ENCODE measurements around the gene TAAR1. TPM values are rescaled to one million over a fixed set of nuclear protein-coding genes. Genes with fewer than 3 reads are reported as not detected.
A peak's percentile ranks its signal among the peaks of the same experiment; 100 is the strongest.
"Not testable (repeated sequence)": the region's sequence is repeated elsewhere in the genome, so short reads cannot be mapped to it uniquely, and the experiment has no call there.

TAAR1 gene
- total RNA-seq, 2 experiments from 2014 or later = not detected

- Mint-ChIP-seq H3K36me3 (no peaks in the 10 kb centered on the region), H3K4me1 (peaks cover 7% of the 10 kb centered on the region), H3K27me3 (peaks cover 19% of the 10 kb centered on the region), H3K27ac (no peak overlapping the region), H3K4me3 (no peak overlapping the region), H3K9me3 (ENCODE audit: low read depth) (no peaks in the 10 kb centered on the region)
- CTCF ChIA-PET = interaction anchor here (1.0 to 1.3 kb wide), 2 partner anchors 19 to 22 kb away, joined by 3 read pairs; no protein-coding TSS in a partner anchor
- peak; percentile 80 for ATAC-seq
- DNase-seq = peak; percentile 67
These were observed 10.6 kb downstream of the TAAR1 start for GRCh38 chr6:132648356-132648755.

DNA sequence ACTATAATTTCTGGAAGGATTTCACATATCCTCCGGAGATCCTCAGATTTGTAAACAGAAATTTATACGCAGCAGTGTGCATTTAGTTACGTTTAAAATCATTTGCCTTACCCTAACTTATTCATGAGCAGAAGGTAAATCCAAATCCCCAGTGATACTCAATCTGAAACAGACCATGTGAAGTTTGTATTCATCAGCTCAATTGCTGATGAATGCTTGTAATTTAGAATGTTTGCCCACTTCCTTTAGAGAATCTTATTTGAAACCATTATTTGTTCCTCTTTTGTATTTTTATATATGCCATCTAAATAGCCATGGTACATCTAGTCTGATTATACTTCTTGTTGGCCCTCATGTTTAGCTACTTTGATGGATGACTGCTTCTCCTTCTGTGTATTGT is 15.4 kb downstream of the TAAR1 start:
- no peak for DNase-seq
- no peak for ATAC-seq
- peaks cover 6% of the 10 kb centered on the region for H3K4me1 Mint-ChIP-seq
- H3K36me3 Mint-ChIP-seq = no peaks in the 10 kb centered on the region
- CTCF ChIA-PET = no interaction called here
- H3K4me3 Mint-ChIP-seq = no peak overlapping the region
- H3K27ac Mint-ChIP-seq = no peak overlapping the region
- H3K27me3 Mint-ChIP-seq = peaks cover 40% of the 10 kb centered on the region
- no peaks in the 10 kb centered on the region for H3K9me3 Mint-ChIP-seq (ENCODE audit: low read depth)

DNA sequence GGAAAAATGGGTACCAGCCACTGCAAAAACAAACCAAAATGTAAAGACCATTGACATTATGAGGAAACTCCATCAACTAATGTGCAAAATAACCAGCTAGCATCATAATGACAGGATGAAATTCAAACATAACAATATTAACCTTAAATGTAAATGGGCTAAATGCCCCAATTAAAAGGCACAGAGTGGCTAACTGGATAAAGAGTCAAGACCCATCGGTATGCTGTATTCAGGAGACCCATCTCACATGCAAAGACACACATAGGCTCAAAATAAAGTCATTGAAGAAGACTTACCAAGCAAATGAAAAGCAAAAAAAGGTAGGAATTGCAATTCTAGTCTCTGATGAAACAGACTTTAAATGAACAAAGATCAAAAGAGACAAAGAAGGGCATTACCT is 21.8 kb downstream of the TAAR1 start:
- H3K36me3 Mint-ChIP-seq; H3K9me3 Mint-ChIP-seq (ENCODE audit: low read depth); DNase-seq; H3K27ac Mint-ChIP-seq; CTCF ChIA-PET; H3K4me1 Mint-ChIP-seq; H3K4me3 Mint-ChIP-seq; ATAC-seq: not testable (repeated sequence)
- peaks cover 56% of the 10 kb centered on the region for H3K27me3 Mint-ChIP-seq

GRCh38 chr6:132635906-132636305 is 23.1 kb downstream of the TAAR1 start:
- DNase-seq; CTCF ChIA-PET; H3K27ac Mint-ChIP-seq; H3K36me3 Mint-ChIP-seq; H3K4me3 Mint-ChIP-seq; H3K4me1 Mint-ChIP-seq; ATAC-seq; H3K9me3 Mint-ChIP-seq (ENCODE audit: low read depth): not testable (repeated sequence)
- peaks cover 57% of the 10 kb centered on the region for H3K27me3 Mint-ChIP-seq

DNA sequence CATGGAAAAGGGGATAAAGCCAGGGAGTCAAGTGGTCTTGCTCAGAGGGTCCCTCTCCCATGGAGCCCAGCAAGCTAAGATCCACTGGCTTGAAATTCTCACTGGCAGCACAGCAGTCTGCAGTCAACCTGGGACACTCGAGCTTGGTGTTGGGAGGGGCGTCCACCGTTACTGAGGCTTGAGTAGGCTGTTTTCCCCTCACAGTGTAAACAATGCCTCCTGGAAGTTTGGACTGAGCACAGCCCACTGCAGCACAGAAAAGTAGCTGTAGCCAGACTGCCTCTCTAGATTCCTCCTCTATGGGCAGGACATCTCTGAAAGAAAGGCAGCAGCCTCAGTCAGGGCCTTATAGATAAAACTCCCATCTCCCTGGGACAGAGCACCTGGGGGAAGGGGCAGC is 23.7 kb downstream of the TAAR1 start:
- CTCF ChIA-PET; DNase-seq; H3K36me3 Mint-ChIP-seq; H3K4me1 Mint-ChIP-seq; H3K9me3 Mint-ChIP-seq (ENCODE audit: low read depth); ATAC-seq; H3K27ac Mint-ChIP-seq; H3K4me3 Mint-ChIP-seq: not testable (repeated sequence)
- peaks cover 56% of the 10 kb centered on the region for H3K27me3 Mint-ChIP-seq

DNA sequence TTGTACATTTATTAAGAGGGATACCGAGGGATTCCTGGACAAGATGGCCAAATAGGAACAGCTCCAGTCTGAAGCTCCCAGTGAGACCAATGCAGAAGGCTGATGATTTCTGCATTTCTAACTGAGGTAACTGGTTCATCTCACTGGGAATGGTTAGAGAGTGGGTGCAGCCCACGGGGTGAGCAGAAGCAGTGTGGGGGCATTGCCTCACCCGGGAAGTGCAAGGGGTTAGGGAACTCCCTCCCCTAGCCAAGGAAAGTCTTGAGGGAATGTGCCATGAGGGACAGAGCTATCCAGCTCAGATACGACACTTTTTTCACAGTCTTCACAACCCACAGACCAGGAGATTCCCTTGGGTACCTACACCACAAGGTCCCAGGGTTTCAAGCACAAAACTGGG is 24.2 kb downstream of the TAAR1 start:
- no peaks in the 10 kb centered on the region for H3K9me3 Mint-ChIP-seq (ENCODE audit: low read depth)
- no peak for DNase-seq
- peaks cover 53% of the 10 kb centered on the region for H3K27me3 Mint-ChIP-seq
- H3K27ac Mint-ChIP-seq = no peak overlapping the region
- ATAC-seq = no peak
- H3K36me3 Mint-ChIP-seq = no peaks in the 10 kb centered on the region
- CTCF ChIA-PET = interaction anchor here (0.9 to 1.7 kb wide), 2 partner anchors 10 to 17 kb away, joined by 3 read pairs; no protein-coding TSS in a partner anchor
- no peaks in the 10 kb centered on the region for H3K4me1 Mint-ChIP-seq
- no peak overlapping the region for H3K4me3 Mint-ChIP-seq

DNA sequence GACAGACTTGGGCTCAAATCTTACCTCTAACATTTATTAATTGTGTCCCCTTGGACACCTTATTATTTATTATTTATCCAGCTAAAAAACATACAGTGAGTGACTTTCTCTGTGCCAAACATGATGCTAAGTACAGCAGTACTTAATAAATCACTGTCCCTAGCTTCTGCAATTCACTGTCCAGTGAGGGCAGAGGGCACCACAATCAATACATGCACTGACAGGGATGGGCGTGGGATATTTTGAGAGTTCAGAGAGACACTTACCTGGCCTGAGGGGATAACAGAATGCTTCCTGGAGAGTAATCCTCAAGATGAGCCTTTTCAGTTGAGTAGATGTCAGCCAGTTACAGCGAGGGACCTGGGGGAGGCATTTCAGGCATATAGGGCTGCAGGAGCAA is 25.6 kb downstream of the TAAR1 start:
- no peak for DNase-seq
- no peak overlapping the region for H3K27ac Mint-ChIP-seq
- H3K9me3 Mint-ChIP-seq (ENCODE audit: low read depth) = no peaks in the 10 kb centered on the region
- ATAC-seq = no peak
- CTCF ChIA-PET = interaction anchor here (0.7 to 1.7 kb wide), 2 partner anchors 19 to 37 kb away, joined by 3 read pairs; no protein-coding TSS in a partner anchor
- no peaks in the 10 kb centered on the region for H3K4me1 Mint-ChIP-seq
- H3K36me3 Mint-ChIP-seq = no peaks in the 10 kb centered on the region
- H3K27me3 Mint-ChIP-seq = peaks cover 52% of the 10 kb centered on the region
- H3K4me3 Mint-ChIP-seq = no peak overlapping the region

DNA sequence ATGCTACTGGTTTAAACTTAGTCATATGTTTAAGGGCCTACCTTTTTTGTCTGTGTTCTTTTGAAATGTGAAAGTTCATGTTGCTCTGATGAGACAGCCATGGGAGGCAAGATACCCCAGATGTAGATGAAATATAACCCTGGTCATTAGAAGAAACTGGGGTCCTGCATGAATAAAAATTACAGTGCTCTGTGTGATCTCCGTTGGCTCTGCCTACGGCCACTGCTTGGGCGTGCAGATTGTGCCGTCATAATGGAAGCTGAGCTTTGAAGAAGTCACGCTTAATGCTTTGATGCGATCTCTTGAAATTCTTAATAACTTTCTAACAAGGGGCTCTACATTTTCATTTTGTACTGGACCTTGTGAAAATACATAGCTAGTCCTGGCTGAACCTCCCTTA is 34.8 kb downstream of the TAAR1 start, which contains the start of gene TAAR2:
Gene TAAR2 (minus strand): TSS at position 101 of the 400 bp plus-strand sequence. CDS start 0 bp downstream, at position 101.
- H3K27ac Mint-ChIP-seq = no peak within 1 kb of the TSS
- no peaks in the 10 kb centered on the region for H3K4me1 Mint-ChIP-seq
- no peaks in the 10 kb centered on the region for H3K9me3 Mint-ChIP-seq (ENCODE audit: low read depth)
- H3K27me3 Mint-ChIP-seq = peaks cover 37% of the 10 kb centered on the region
- no peaks in the 10 kb centered on the region for H3K36me3 Mint-ChIP-seq
- DNase-seq = no peak
- CTCF ChIA-PET = no interaction called here
- ATAC-seq = no peak
- H3K4me3 Mint-ChIP-seq = no peak within 1 kb of the TSS

DNA sequence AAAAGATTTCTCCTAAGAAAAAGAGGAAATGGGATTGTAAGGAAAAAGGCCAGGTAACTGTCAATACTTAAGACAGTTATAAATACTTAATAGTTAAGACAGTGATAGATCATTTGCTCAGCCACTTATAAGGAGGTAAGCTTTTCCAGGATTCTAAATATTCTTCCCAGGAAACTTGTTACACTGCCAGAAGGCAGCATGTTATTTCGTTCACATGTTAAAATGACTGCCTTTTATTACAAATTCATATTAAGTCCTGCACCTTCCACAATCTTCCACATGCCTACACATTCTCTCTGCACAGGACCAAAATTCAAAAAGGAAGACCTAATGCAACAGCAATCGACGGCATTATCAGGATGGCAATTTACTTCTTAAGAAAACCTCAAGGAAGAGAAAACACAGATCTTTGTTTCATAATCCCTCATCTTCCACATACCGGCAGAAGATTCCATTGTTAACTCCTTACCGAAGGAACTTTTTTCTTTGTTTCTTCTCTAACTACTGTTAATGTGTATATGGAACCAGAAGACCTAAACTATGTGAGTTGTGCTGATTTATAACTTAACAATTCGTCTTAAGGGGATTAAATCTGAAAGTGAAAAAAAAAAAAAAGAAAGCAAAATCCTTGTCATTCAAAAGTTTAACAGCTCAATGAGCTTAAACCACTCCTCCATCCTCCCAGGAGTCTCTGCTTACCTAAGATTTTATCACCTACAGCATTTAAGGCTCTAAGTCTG is 35.7 kb downstream of the TAAR1 start:
- ATAC-seq = no peak
- Mint-ChIP-seq H3K27ac (no peak overlapping the region), H3K36me3 (no peaks in the 10 kb centered on the region), H3K27me3 (peaks cover 34% of the 10 kb centered on the region), H3K9me3 (ENCODE audit: low read depth) (no peaks in the 10 kb centered on the region), H3K4me1 (no peaks in the 10 kb centered on the region), H3K4me3 (no peak overlapping the region)
- no peak for DNase-seq
- CTCF ChIA-PET = no interaction called here

DNA sequence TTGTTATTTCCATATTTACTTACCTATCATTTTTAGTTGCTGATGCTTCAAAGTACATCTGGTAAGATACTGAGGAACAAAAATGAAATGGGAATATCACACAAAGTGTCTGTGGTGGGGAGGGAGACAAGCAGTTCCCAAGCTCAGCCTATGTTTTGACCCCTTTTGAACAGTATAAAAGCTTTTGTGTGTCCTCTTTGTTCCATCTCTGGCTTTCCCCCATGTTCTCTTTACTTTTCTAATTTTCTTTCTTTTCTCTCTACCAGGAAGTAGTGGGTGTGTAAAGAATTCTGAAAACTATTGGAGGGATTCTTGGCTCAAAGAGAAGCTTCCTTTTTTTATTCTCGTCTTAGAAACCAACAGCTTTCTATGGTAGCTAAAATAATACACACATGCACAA is 42.3 kb downstream of the TAAR1 start:
- Mint-ChIP-seq H3K4me1 (peaks cover 10% of the 10 kb centered on the region), H3K9me3 (ENCODE audit: low read depth) (no peaks in the 10 kb centered on the region), H3K27ac (no peak overlapping the region), H3K27me3 (peaks cover 15% of the 10 kb centered on the region), H3K36me3 (no peaks in the 10 kb centered on the region), H3K4me3 (no peak overlapping the region)
- CTCF ChIA-PET = interaction anchor here (1.2 to 1.6 kb wide), 2 partner anchors 21 to 27 kb away, joined by 3 read pairs; partner anchors contain the start of gene TAAR5
- ATAC-seq = no peak
- DNase-seq = no peak

DNA sequence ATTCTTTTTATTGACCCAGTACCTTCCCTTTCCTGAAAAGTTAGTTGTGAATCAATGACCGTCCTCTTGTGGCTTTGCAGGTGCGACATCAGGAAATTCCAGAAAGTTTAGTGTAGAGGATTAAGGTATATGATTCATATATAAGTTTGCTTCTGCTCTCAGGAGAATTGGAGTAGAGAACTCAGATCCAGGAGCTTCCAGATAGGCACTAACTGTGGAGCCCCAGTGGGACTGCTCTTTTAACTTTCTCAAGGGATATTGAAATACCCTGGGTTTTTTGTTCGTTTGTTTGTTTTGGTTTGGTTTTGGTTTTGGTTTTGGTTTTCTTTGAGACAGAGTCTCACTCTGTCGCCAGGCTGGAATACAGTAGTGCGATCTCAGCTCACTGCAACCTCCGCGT is 44.4 kb downstream of the TAAR1 start:
- Mint-ChIP-seq H3K9me3 (ENCODE audit: low read depth) (no peaks in the 10 kb centered on the region), H3K36me3 (no peaks in the 10 kb centered on the region), H3K4me3 (peak overlapping the region; percentile 72), H3K4me1 (peaks cover 10% of the 10 kb centered on the region), H3K27me3 (peaks cover 10% of the 10 kb centered on the region), H3K27ac (peak overlapping the region; percentile 74)
- DNase-seq (no peak), ATAC-seq (peak; percentile 66)
- CTCF ChIA-PET = no interaction called here

- Mint-ChIP-seq H3K27me3 (peaks cover 5% of the 10 kb centered on the region), H3K4me3 (no peak overlapping the region), H3K27ac (no peak overlapping the region), H3K36me3 (no peaks in the 10 kb centered on the region), H3K4me1 (peaks cover 10% of the 10 kb centered on the region), H3K9me3 (ENCODE audit: low read depth) (no peaks in the 10 kb centered on the region)
- DNase-seq (no peak), ATAC-seq (peak; percentile 67)
- CTCF ChIA-PET = no interaction called here
These were observed 46.4 kb downstream of the TAAR1 start for GRCh38 chr6:132612449-132613108.

DNA sequence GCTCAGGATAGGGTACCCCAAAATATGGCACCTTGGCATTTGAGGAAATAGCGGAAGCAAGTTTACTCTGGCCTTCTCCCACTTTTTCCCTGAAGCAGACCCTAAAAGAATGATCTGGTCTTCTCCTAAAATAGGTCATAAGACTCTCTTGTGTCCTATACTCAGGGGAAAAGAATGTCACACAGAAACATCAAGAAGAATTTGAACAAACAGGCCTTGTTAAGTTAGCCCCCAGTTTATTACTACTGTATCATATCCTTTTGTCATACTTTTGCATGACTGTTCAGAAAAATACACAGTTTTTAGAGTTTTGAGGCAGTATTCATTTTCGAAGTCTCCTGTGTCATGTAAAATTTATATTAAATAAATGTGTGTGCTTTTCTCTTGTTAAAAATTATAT is 47.4 kb downstream of the TAAR1 start:
- CTCF ChIA-PET = no interaction called here
- peaks cover 10% of the 10 kb centered on the region for H3K4me1 Mint-ChIP-seq
- ATAC-seq = no peak
- H3K27ac Mint-ChIP-seq = no peak overlapping the region
- no peak overlapping the region for H3K4me3 Mint-ChIP-seq
- no peaks in the 10 kb centered on the region for H3K36me3 Mint-ChIP-seq
- no peak for DNase-seq
- peaks cover 3% of the 10 kb centered on the region for H3K27me3 Mint-ChIP-seq
- no peaks in the 10 kb centered on the region for H3K9me3 Mint-ChIP-seq (ENCODE audit: low read depth)
